Measurements from ENCODE around the gene PRTG.
A peak's percentile ranks its signal among the peaks of the same experiment; 100 is the strongest.
"Not testable (repeated sequence)": the region's sequence is repeated elsewhere in the genome, so short reads cannot be mapped to it uniquely, and the experiment has no call there.

PRTG gene

GRCh38 chr15:55742927-55743728 is at the start of gene PRTG:
PRTG (minus strand) TSS chr15:55743152; CDS start chr15:55742931, 221 bp downstream.
- DNase-seq = no peak

- DNase-seq = no peak
These were observed 48.8 kb upstream of the PRTG start for GRCh38 chr15:55791551-55792400.

- peak; percentile 23 for DNase-seq
These were observed 46.2 kb upstream of the PRTG start for GRCh38 chr15:55789066-55789660.

- DNase-seq = no peak
These were observed 43.4 kb upstream of the PRTG start for GRCh38 chr15:55786341-55786740.

GRCh38 chr15:55785593-55785992 is 42.6 kb upstream of the PRTG start:
- DNase-seq = not testable (repeated sequence)

GRCh38 chr15:55784286-55784685 is 41.3 kb upstream of the PRTG start:
- DNase-seq = no peak

GRCh38 chr15:55782901-55783300 is 39.9 kb upstream of the PRTG start:
- DNase-seq = no peak

GRCh38 chr15:55780292-55780691 is 37.3 kb upstream of the PRTG start:
- no peak for DNase-seq

- DNase-seq = no peak
These were observed 36.0 kb upstream of the PRTG start for GRCh38 chr15:55778932-55779331.

- no peak for DNase-seq
These were observed 32.4 kb upstream of the PRTG start for GRCh38 chr15:55775316-55775715.

- DNase-seq = no peak
These were observed 31.4 kb upstream of the PRTG start for GRCh38 chr15:55774113-55774970.

GRCh38 chr15:55770806-55771205 is 27.9 kb upstream of the PRTG start:
- DNase-seq = no peak

GRCh38 chr15:55770261-55770660 is 27.3 kb upstream of the PRTG start:
- no peak for DNase-seq

GRCh38 chr15:55768670-55769185 is 25.8 kb upstream of the PRTG start:
- DNase-seq = no peak

- DNase-seq = no peak
These were observed 23.7 kb upstream of the PRTG start for GRCh38 chr15:55766676-55767075.

GRCh38 chr15:55764398-55764797 is 21.4 kb upstream of the PRTG start:
- DNase-seq = no peak

GRCh38 chr15:55758580-55758986 is 15.6 kb upstream of the PRTG start:
- DNase-seq = no peak

GRCh38 chr15:55753433-55753832 is 10.5 kb upstream of the PRTG start:
- DNase-seq = not testable (repeated sequence)

GRCh38 chr15:55750706-55751105 is 7.8 kb upstream of the PRTG start:
- DNase-seq = no peak

- no peak for DNase-seq
These were observed 1.0 kb upstream of the PRTG start for GRCh38 chr15:55743729-55744655.

GRCh38 chr15:55742498-55742926 is 440 bp downstream of the PRTG start:
- no peak for DNase-seq
